Prostate gland (tissue), 2 donors: Measurements from ENCODE around the gene TIA1. TPM values are rescaled to one million over a fixed set of nuclear protein-coding genes. Genes with fewer than 3 reads are reported as not detected.
"Not testable (repeated sequence)": the region's sequence is repeated elsewhere in the genome, so short reads cannot be mapped to it uniquely, and the experiment has no call there.

Experiments used
- DNase-seq: peaks from one replicate; pipeline ENCODE4 v3.0.0-alpha.2; 2019; ENCODE audit warnings: low spot score
- H3K27ac ChIP-seq, 2 donors: fragments of 200-600 bp; sonication (generic); 2 replicates each; pipeline ENCODE4 v1.5.1; 2017 to 2019
- H3K27me3 ChIP-seq: fragments of 200-600 bp; sonication (generic); replicated peaks from 2 replicates; pipeline ENCODE4 v1.5.1; 2019; ENCODE audit not compliant: insufficient read depth
- H3K36me3 ChIP-seq, 2 donors: fragments of 200-600 bp; sonication (generic); 1 replicate in 1 of 2; 2 replicates in 1 of 2; pipeline versions ENCODE4 v1.5.1 to v1.8.1; 2017 to 2019
- H3K4me1 ChIP-seq: fragments of 200-600 bp; sonication (generic); replicated peaks from 2 replicates; pipeline ENCODE4 v1.5.1; 2019
- H3K4me3 ChIP-seq, 2 donors: fragments of 200-600 bp; sonication (generic); 2 replicates each; pipeline ENCODE4 v1.5.1; 2017 to 2019
- H3K9me3 ChIP-seq: fragments of 200-600 bp; sonication (generic); 2 replicates; pipeline ENCODE4 v1.5.1; 2017
- POLR2A ChIP-seq: fragments of 450-650 bp; IDR thresholded peaks from one replicate; pipeline ENCODE4 v1.6.1; 2016; ENCODE audit warnings: antibody characterized with exemption, mild to moderate bottlenecking
- POLR2AphosphoS5 ChIP-seq: sonication (generic); formaldehyde crosslinking; IDR thresholded peaks from one replicate; pipeline ENCODE4 v1.6.1; 2017; ENCODE audit warnings: antibody characterized with exemption
- WGBS: methylation state at CpG from one replicate; pipeline ENCODE4 v1.1.5; 2018; 5-methylcytosine and 5-hydroxymethylcytosine counted together
- intact Hi-C: fragments of 100-400 bp; cut with DNase I; formaldehyde crosslinking; loops from one replicate; pipeline ENCODE4 v1.14.2; 2022
- total RNA-seq, 2 donors: library from RNA; depleted of rRNA; stranded (reverse); fragments of >200 nt; gene quantifications; one replicate each; pipeline ENCODE4 v1.1.0, GENCODE V29; 2016
- TF ChIP-seq, protein P1 (sequence below), 4 experiments: fragments of 200-600 bp in 2 of 4; fragments of 450-650 bp in 2 of 4; sonication (generic) in 2 of 4; IDR thresholded peaks; 1 replicate in 3 of 4; 2 replicates in 1 of 4; pipeline ENCODE4 v1.5.1; 2016 to 2019; ENCODE audit warnings: antibody characterized with exemption in 4 of 4, mild to moderate bottlenecking in 2 of 4, moderate library complexity in 2 of 4

Gene TIA1
- total RNA-seq, 2 donors from 2014 or later = 65.3 to 100 TPM

DNA sequence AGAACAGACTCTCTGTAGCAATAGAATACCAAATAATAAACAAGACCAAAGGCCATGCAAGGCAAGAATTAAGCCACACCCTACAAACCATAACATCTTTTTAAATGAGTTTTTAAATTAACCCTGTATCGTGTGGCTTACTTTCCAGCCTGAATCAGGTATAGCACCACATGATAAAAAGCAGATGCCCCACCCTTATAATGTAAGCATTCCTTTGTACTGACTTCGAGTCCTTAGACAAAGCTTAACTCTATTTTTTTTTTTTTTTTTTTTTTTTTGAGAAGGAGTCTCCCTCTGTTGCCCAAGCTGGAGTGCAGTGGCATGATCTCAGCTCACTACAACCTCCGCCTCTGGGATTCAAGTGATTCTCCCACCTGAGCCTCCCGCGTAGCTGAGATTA lies 55.9 kb downstream of the TIA1 start:
- Histone ChIP-seq H3K36me3 (no peaks in the 10 kb centered on the region), H3K4me1 (no peaks in the 10 kb centered on the region), H3K9me3 (no peaks in the 10 kb centered on the region), H3K27ac (no peak overlapping the region), H3K27me3 (no peaks in the 10 kb centered on the region), H3K4me3 (no peak overlapping the region)
- intact Hi-C loops = loop anchor here (5.0 to 10.0 kb wide), 3 partner anchors 102 to 280 kb away; partner anchors contain the start of genes PCBP1 and SNRPG
- TF ChIP-seq POLR2A = no peak
- TF ChIP-seq, protein P1, sequence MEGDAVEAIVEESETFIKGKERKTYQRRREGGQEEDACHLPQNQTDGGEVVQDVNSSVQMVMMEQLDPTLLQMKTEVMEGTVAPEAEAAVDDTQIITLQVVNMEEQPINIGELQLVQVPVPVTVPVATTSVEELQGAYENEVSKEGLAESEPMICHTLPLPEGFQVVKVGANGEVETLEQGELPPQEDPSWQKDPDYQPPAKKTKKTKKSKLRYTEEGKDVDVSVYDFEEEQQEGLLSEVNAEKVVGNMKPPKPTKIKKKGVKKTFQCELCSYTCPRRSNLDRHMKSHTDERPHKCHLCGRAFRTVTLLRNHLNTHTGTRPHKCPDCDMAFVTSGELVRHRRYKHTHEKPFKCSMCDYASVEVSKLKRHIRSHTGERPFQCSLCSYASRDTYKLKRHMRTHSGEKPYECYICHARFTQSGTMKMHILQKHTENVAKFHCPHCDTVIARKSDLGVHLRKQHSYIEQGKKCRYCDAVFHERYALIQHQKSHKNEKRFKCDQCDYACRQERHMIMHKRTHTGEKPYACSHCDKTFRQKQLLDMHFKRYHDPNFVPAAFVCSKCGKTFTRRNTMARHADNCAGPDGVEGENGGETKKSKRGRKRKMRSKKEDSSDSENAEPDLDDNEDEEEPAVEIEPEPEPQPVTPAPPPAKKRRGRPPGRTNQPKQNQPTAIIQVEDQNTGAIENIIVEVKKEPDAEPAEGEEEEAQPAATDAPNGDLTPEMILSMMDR (IDR thresholded peaks at IDR 0.05) = no peak
- TF ChIP-seq POLR2AphosphoS5 = no peak
- no peak for DNase-seq
- WGBS = 84% methylated on average over 5 of the region's 5 CpGs

DNA sequence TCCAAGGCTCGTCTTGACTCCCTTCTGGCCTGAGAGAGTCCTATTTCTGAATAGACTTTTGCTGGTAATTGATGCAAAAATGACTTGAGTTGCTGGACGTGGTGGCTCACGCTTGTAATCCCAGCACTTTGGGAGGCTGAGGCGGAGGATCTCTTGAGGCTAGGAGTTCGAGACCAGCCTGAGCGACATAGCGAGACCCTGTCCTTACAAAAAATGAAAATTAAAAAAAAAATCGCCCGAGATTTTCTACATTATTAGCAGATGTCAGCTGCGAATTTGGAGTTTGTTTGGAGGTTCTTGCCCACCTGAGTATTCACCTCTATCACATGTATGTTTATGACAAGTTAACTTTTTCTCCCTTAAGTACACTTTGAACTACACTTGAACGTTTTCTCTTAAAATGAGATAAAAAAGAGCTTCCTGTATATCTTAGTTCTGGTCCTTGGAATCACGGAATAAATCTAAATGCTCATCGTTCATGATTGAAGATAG lies 57.1 kb downstream of the TIA1 start:
- H3K9me3 ChIP-seq = no peaks in the 10 kb centered on the region
- intact Hi-C loops = loop anchor here (5.0 to 10.0 kb wide), 3 partner anchors 104 to 279 kb away; partner anchors contain the start of genes PCBP1 and SNRPG
- no peak for TF ChIP-seq POLR2AphosphoS5
- TF ChIP-seq, protein P1 (IDR thresholded peaks at IDR 0.05) = no peak
- no peak for TF ChIP-seq POLR2A
- 68% methylated on average over 13 of the region's 13 CpGs for WGBS
- H3K4me3 ChIP-seq = peak overlapping the region; percentile 62 to 77
- peak overlapping the region; percentile 97 to 98 for H3K27ac ChIP-seq
- no peaks in the 10 kb centered on the region for H3K36me3 ChIP-seq
- DNase-seq = no peak
- no peaks in the 10 kb centered on the region for H3K27me3 ChIP-seq
- H3K4me1 ChIP-seq = no peaks in the 10 kb centered on the region

DNA sequence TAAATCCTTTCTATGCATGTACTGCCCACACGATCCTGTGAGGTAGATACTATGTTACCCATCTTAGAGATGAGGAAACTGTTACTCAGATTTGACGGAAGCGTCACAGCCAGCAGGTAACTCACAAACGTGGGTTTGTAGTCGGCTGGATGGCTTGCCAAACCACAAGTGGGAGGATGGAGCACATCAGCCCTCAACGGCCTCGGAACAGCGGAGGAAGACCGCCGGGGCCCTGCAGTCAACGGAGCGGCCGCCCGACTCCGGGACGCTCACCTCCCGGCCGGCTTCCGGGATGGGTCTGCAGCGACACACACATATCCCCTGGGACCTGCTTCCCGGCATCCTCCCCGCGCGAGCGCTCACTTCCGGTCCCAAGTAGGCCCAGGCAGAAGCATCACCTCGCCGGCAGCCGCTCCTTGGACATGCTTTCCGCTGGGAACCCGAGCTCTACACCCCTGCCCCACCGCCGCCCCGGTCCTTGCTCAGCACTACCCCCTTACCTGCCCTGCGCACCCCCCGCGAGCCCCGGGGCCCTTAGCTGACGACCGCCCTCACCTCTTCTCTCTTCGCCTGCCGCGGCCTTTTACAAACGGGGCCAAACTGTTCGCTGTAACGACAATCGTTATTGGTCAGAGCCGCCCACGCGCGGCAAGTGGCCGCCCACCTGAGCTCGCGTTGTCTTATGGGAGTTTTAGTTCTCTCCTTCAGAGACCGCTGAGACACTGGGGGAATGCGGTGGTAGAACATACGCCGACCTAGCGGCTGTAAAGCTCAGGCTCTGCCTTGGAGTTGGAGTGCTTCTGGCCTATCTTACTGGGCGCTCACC lies 57.8 kb downstream of the TIA1 start, which contains the start of gene C2orf42:
C2orf42 (minus strand) TSS at position 602 of the 826 bp plus-strand sequence. CDS start 9,034 bp downstream, outside the sequence.
- H3K4me1 ChIP-seq = no peaks in the 10 kb centered on the region
- WGBS = under 1% methylated on average over 60 of the region's 60 CpGs
- peak; percentile 96 for DNase-seq
- no peaks in the 10 kb centered on the region for H3K9me3 ChIP-seq
- peak within 1 kb of the TSS; percentile 62 to 77 for H3K4me3 ChIP-seq
- peak within 1 kb of the TSS; percentile 97 to 98 for H3K27ac ChIP-seq
- H3K36me3 ChIP-seq = no peaks in the 10 kb centered on the region
- H3K27me3 ChIP-seq = no peaks in the 10 kb centered on the region
- TF ChIP-seq POLR2AphosphoS5 (peak; percentile 88), POLR2A (peak; percentile 79)
- TF ChIP-seq, protein P1 (IDR thresholded peaks at IDR 0.05) = peak in 1 of 4 experiments; percentile 8
- intact Hi-C loops = loop anchor here (5.0 to 10.0 kb wide), 3 partner anchors 103 to 278 kb away; partner anchors contain the start of genes PCBP1 and SNRPG

DNA sequence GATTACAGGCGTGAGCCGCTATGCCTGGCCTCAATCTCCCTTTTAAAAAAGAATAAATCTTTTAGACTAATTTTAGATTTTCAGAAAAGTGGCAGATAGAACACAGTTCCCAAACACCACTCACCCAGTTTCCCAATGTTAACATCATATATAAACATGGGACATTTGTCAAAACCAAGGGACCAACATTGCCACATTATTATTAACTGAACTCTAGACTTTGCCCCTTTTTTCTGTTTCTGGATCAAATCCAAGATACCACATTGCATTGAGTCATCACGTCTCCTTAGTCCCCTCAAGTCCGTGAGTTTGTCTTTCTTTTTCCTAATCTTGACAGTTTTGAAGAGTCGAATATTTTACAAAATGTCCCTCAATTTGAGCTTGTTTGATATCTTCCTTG lies 60.0 kb downstream of the TIA1 start:
- DNase-seq = no peak
- intact Hi-C loops = no loop called here
- no peaks in the 10 kb centered on the region for H3K36me3 ChIP-seq
- 86% methylated on average over 5 of the region's 5 CpGs for WGBS
- no peaks in the 10 kb centered on the region for H3K9me3 ChIP-seq
- H3K4me3 ChIP-seq = no peak overlapping the region
- no peaks in the 10 kb centered on the region for H3K27me3 ChIP-seq
- no peak for TF ChIP-seq POLR2A
- TF ChIP-seq, protein P1 (IDR thresholded peaks at IDR 0.05) = no peak
- no peak for TF ChIP-seq POLR2AphosphoS5
- H3K27ac ChIP-seq = no peak overlapping the region
- H3K4me1 ChIP-seq = no peaks in the 10 kb centered on the region

DNA sequence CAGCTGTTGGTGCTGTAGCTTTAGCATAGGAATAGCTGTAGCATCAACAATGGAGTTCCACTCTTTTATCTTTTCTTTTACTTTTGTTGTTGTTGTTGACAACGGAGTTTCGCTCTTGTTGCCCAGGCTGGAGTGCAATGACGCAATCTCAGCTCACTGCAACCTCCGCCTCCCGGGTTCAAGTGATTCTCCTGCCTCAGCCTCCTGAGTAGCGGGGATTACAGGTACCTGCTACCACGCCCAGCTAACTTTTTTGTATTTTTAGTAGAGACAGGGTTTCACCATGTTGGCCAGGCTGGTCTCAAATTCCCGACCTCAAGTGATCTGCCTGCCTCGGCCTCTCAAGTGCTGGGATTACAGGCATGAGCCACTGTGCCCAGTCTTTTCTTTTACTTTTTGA lies 61.3 kb downstream of the TIA1 start:
- H3K9me3 ChIP-seq, H3K4me1 ChIP-seq, H3K36me3 ChIP-seq, intact Hi-C loops, H3K27me3 ChIP-seq, DNase-seq, H3K4me3 ChIP-seq, H3K27ac ChIP-seq: not testable (repeated sequence)
- WGBS = 91% methylated on average over 9 of the region's 9 CpGs
